Measurements from ENCODE around the gene NOS1.
"Not testable (repeated sequence)": the region's sequence is repeated elsewhere in the genome, so short reads cannot be mapped to it uniquely, and the experiment has no call there.

Gene NOS1

GRCh38 chr12:117361347-117361751, at the start of gene NOS1:
Gene NOS1, minus strand, starts transcription at chr12:117361626. Its CDS starts 30,557 bp downstream, at chr12:117331069.
- no peak for DNase-seq

DNA sequence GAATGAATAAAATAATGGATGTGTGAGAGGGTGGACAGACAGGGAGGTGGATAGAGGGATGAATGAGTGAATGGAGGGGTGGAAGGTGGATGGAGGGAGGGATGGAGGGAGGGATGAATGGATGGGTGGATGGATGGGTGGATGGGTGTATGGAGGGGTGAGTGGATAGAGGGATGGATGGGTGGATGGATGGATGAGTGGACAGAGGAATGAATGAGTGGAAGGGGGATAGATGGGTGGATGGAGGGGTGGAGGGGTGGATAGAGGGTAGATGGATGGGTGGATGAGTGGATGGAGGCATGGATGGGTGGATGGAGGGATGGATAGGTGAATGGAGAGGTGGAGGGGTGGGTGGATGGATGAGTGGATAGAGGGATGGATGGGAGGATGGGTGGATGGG, 47.9 kb upstream of the NOS1 start:
- DNase-seq: no peak

- no peak for DNase-seq
Measured at GRCh38 chr12:117408161-117408791, 46.9 kb upstream of the NOS1 start.

GRCh38 chr12:117404940-117405339, 43.5 kb upstream of the NOS1 start:
- DNase-seq: no peak

GRCh38 chr12:117404203-117404853, 42.9 kb upstream of the NOS1 start:
- no peak for DNase-seq

GRCh38 chr12:117403586-117404139, 42.2 kb upstream of the NOS1 start:
- no peak for DNase-seq

DNA sequence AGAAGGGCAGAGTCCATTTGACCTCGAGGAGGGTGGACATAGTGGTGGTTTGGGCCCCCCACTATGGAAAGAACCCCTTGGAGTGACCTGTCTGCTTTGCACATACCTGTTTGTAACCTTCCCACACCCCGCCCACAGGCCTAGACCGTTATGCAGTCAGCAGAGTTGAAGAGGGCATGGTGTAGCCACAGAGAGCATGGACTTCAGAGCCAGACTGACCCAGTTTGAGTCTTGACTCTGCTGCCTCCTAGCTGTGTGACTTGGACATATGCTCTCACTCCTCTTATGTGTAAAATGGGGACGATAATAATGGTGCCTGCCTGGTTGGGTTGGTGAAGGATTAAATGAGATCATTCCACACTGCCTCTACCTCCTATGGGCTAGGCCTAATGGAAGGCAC, 40.9 kb upstream of the NOS1 start:
- DNase-seq: no peak

GRCh38 chr12:117400912-117401311, 39.5 kb upstream of the NOS1 start:
- DNase-seq: no peak

DNA sequence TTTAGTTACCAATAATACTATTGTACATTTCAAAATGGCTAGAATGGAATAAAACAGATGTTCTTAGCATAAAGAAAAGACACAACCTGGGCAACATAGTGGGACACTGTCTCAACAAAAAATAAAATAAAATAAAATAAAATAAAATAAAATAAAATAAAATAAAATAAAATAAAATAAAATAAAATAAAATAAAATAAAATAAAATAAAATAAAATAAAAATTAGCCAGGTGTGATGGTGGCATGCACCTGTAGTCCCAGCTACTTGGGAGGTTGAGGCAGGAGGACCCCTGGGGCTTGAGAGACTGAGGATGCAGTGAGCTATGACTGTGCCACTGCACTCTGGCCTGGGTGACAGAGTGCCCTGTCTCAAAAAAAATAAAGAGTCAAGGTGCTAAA, 37.1 kb upstream of the NOS1 start:
- not testable (repeated sequence) for DNase-seq

GRCh38 chr12:117395766-117396165, 34.3 kb upstream of the NOS1 start:
- no peak for DNase-seq

GRCh38 chr12:117394491-117394890, 33.1 kb upstream of the NOS1 start:
- no peak for DNase-seq

GRCh38 chr12:117393656-117394055, 32.2 kb upstream of the NOS1 start:
- DNase-seq: no peak

GRCh38 chr12:117390866-117391265, 29.4 kb upstream of the NOS1 start:
- DNase-seq: no peak

- DNase-seq: no peak
Measured at GRCh38 chr12:117388951-117389446, 27.6 kb upstream of the NOS1 start.

DNA sequence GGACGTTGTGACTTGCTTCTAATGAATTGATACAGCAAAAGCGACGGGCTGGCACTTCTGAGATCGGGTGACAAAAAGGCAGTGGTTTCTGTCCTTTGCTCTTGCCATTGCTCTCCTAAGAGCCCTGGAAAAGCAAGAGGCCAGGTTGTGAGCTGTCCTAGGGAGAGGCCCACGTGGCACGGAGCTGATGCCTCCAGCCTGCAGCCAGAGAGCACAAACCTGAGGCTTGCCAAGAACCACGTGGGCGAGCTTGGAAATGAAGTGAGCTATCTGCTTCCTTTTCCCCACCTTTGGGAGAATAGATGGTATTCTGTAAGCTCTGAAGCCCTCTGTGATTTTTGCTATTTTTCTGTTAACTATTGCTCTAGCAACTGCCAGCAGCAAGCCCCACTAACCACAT, 26.4 kb upstream of the NOS1 start:
- DNase-seq: no peak

DNA sequence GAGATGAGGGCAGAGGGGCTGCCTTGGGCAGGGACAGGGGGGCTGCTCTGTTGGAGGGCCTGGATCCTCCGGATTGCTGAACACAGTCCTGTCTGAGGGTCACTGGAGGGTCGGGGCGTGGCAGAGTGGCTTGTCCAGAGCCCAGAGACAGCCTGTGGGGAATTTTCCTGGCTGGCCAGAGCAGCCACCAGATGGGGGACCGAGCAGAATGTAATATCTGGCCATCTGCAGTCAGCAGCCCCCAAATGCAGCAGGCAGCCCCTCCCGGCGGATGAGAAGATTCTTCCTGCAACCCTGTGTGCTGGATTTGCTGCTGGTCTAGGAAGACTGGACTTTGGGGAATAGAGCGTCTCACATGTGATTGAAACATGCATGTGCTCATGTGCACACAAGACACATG, 23.3 kb upstream of the NOS1 start:
- no peak for DNase-seq

DNA sequence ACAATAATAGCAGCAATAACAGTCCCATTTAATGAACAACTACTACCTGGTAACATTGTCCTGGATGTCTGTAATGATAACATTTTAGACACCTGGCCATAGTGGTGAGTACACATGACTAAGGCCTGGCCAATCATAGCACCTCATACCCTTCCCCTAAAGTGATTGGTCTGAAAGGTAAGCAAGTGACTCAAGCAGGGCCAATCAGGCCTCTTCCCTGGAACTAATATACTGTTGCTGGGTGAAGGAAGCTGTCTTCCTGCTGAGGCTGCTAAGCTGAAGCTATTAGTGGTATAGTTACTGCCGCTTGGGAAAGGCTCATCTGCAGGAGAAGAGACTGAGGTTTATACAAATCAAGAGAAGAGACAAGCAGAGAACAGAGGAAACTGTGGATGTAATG, 18.7 kb upstream of the NOS1 start:
- DNase-seq: no peak

- no peak for DNase-seq
Measured at GRCh38 chr12:117377758-117378157, 16.3 kb upstream of the NOS1 start.

DNA sequence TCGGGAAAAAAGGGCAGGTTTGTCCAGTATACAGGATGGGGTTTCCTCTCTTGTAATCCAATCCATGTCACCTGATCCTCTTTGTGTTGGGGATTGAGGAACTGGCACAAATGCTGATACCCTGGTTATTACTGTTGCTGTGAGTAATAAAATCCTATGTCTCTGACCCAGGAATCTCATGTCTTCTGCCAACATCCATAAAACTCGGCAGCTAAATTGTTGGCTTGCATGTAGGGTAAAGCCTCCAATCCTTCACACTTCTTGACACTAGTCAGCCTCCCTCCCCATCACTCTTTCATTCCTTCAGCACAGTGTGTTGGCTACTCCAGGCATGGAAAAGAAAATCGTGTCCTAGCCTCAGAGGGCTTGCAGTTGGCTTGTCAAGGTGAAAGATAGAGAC, 9.2 kb upstream of the NOS1 start:
- no peak for DNase-seq

DNA sequence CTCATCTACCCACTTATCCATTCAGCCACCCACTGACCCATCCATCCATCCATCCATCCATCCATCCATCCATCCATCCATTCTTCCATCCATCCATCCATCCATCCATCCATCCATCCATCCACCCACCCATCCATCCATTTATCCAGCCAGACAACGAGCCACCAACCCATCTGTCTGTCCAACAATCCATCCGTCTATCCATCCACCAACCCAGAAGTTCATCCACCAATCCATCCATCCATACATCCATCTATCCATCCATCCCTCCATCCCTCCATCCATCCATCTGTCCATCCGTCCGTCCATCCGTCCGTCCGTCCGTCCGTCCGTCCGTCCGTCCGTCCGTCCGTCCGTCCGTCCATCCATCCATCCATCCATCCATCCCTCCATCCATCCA, 8.6 kb upstream of the NOS1 start:
- not testable (repeated sequence) for DNase-seq

DNA sequence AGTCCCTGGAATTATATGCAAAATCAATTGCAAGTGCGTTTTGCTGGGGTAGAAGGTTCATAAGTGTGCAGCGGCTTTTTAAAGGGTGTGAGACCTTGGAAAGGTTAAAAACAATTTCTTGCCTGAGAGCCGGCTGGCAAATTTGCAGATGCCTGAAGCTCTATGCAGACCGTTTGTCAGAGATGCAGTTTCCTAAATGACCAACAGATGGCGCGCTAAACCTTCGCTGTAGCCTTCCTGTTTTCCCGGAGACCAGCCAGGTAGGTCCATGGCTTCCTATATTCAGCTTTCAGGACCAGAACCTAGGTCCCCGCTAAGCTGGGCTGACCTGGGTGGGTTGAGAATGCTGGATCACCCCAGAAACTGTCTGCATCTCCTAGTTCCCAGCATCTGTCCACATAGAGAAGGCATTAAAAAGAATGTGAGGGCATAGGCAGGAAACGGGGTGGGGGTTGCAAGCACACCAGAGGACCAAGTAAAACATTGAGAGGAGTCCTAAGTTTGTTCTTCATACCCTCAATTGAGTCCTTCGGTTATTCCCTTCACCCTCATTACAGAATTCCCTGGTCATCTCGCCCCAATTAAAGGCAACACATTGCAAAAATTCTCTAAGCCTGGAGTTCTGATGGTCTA, 5.7 kb upstream of the NOS1 start:
- DNase-seq: peak; percentile 32

DNA sequence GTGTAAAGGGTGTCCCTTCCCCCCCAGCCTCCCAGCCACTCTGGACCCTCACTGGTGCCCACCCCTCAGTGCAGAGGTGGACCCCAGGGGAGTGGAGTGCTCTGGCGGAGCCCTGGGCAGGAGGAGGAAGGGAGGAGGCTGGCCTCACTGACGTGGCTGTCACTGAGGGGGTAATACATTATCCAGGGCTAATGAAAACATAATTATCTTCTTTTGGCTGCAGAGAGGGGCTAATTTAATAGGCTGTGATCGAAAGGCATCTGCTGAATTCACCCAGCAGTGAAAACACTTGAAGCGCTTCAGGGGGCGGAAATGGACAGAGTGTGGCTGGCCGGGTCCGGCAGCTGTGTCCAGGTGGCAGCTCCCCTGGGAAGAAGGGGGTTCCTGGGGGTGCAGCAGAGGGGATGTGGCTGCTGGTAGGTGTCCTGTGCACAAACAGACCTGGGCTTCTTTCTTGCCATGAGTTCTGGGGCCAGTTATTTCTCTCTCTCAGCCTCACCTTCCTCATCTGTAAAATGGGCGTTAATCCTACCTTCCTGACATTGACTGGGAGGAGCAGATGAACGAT, 3.7 kb upstream of the NOS1 start:
- no peak for DNase-seq

GRCh38 chr12:117363953-117364486, 2.6 kb upstream of the NOS1 start:
- no peak for DNase-seq
